Ishikawa (cell line): ENCODE measurements around the gene PHYH.

Experiments used
- CEBPB ChIP-seq: IDR thresholded peaks from 2 replicates; pipeline ENCODE4 v1.6.1; 2012
- CREB1 ChIP-seq: IDR thresholded peaks from 2 replicates; pipeline ENCODE4 v1.6.1; 2012; ENCODE audit warnings: low read depth
- EGR1 ChIP-seq: IDR thresholded peaks from 2 replicates; pipeline ENCODE4 v1.6.1; 2012
- EP300 ChIP-seq: IDR thresholded peaks from 2 replicates; pipeline ENCODE4 v1.6.1; 2012; ENCODE audit warnings: borderline replicate concordance
- FOXM1 ChIP-seq: IDR thresholded peaks from 2 replicates; pipeline ENCODE4 v1.6.1; 2012; ENCODE audit warnings: low read depth, borderline replicate concordance
- MAX ChIP-seq: IDR thresholded peaks from 2 replicates; pipeline ENCODE4 v1.6.1; 2012
- NFIC ChIP-seq: IDR thresholded peaks from 2 replicates; pipeline ENCODE4 v1.6.1; 2012
- RAD21 ChIP-seq: IDR thresholded peaks from 2 replicates; pipeline ENCODE4 v1.6.1; 2012; ENCODE audit warnings: low read depth
- REST ChIP-seq: IDR thresholded peaks from 2 replicates; pipeline ENCODE4 v1.6.1; 2012; ENCODE audit warnings: low read depth, mild to moderate bottlenecking
- TAF1 ChIP-seq: IDR thresholded peaks from 2 replicates; pipeline ENCODE4 v1.6.1; 2012; ENCODE audit warnings: low read depth, mild to moderate bottlenecking
- TCF12 ChIP-seq: IDR thresholded peaks from 2 replicates; pipeline ENCODE4 v1.6.1; 2012; ENCODE audit warnings: low read depth
- TEAD4 ChIP-seq: IDR thresholded peaks from 2 replicates; pipeline ENCODE4 v1.6.1; 2012
- USF1 ChIP-seq: IDR thresholded peaks from 2 replicates; pipeline ENCODE4 v1.6.1; 2012
- YY1 ChIP-seq: IDR thresholded peaks from 2 replicates; pipeline ENCODE4 v1.6.1; 2012; ENCODE audit warnings: low read depth
- ZBTB7A ChIP-seq: IDR thresholded peaks from 2 replicates; pipeline ENCODE4 v1.6.1; 2012; ENCODE audit warnings: low read depth

Gene PHYH

GRCh38 chr10:13257621-13258140, 42.2 kb downstream of the PHYH start:
- TF ChIP-seq EGR1 (no peak), CREB1 (no peak), EP300 (no peak), USF1 (no peak), TAF1 (no peak), FOXM1 (no peak), TCF12 (no peak), TEAD4 (no peak), ZBTB7A (no peak), YY1 (no peak), NFIC (no peak), REST (no peak), RAD21 (no peak), CEBPB (no peak), MAX (no peak)

- TF ChIP-seq NFIC (no peak), RAD21 (no peak), USF1 (no peak), REST (no peak), ZBTB7A (no peak), TEAD4 (no peak), TAF1 (no peak), EP300 (no peak), MAX (no peak), CEBPB (no peak), CREB1 (no peak), TCF12 (no peak), EGR1 (no peak), FOXM1 (no peak)
Observed at GRCh38 chr10:13256627-13257026, 43.2 kb downstream of the PHYH start.

- TF ChIP-seq EP300 (no peak), FOXM1 (no peak)
Observed at GRCh38 chr10:13253726-13254125, 46.1 kb downstream of the PHYH start.

- TF ChIP-seq REST: no peak
- no peak for TF ChIP-seq TEAD4
- TF ChIP-seq MAX: no peak
- no peak for TF ChIP-seq CREB1
- no peak for TF ChIP-seq NFIC
- TF ChIP-seq YY1: no peak
- no peak for TF ChIP-seq ZBTB7A
- no peak for TF ChIP-seq TAF1
- no peak for TF ChIP-seq FOXM1
- TF ChIP-seq TCF12: no peak
Observed at GRCh38 chr10:13247784-13248183, 52.1 kb downstream of the PHYH start.

- no peak for TF ChIP-seq TAF1
- no peak for TF ChIP-seq MAX
- TF ChIP-seq EGR1: no peak
- TF ChIP-seq FOXM1: no peak
- TF ChIP-seq YY1: no peak
- TF ChIP-seq CEBPB: no peak
- TF ChIP-seq TEAD4: no peak
- no peak for TF ChIP-seq ZBTB7A
- TF ChIP-seq USF1: no peak
- TF ChIP-seq REST: no peak
- no peak for TF ChIP-seq TCF12
- no peak for TF ChIP-seq EP300
- no peak for TF ChIP-seq RAD21
- TF ChIP-seq CREB1: no peak
- TF ChIP-seq NFIC: no peak
Observed at GRCh38 chr10:13247246-13247645, 52.6 kb downstream of the PHYH start.
